ENCODE data around the gene CDKN2A. TPM values are rescaled to one million over a fixed set of nuclear protein-coding genes. Genes with fewer than 3 reads are reported as not detected.

CDKN2A gene
- total RNA-seq, 1 experiment from 2014 or later, result 0.35 TPM

- H3K79me1 ChIP-seq (ENCODE audit: insufficient read depth, low read depth, low read length, poor library complexity, severe bottlenecking), result no peaks in the 10 kb centered on the region
- no peak overlapping the region for H3K27ac ChIP-seq (ENCODE audit: insufficient read length, low read depth, low read length)
- no peak overlapping the region for H2BK20ac ChIP-seq (ENCODE audit: low read depth, low read length, poor library complexity, severe bottlenecking)
- TF ChIP-seq CTCF (conservative IDR thresholded peaks at IDR 0.05), result no peak
- H3K4ac ChIP-seq (ENCODE audit: low read depth, low read length), result no peak overlapping the region
- H3K56ac ChIP-seq (ENCODE audit: insufficient read length, low read depth, low read length), result no peak overlapping the region
- no peak overlapping the region for H2BK12ac ChIP-seq (ENCODE audit: insufficient read length, low read depth, low read length)
- H3K4me1 Mint-ChIP-seq, result peaks cover 35 to 43% of the 10 kb centered on the region in 2 experiments
- H3K27me3 ChIP-seq (ENCODE audit: insufficient read depth, low read length), result peaks cover 80% of the 10 kb centered on the region
- peaks cover 0 to 3% (median 0%) of the 10 kb centered on the region in 3 experiments; a peak in 2 of 7 replicates for H3K36me3 Mint-ChIP-seq (ENCODE audit: insufficient read depth in 1 of 3, low read depth in 3 of 3)
- no peak overlapping the region for H3K18ac ChIP-seq (ENCODE audit: insufficient read length, low read depth, low read length)
- H3K27me3 Mint-ChIP-seq (ENCODE audit: low read depth), result peaks cover 100% of the 10 kb centered on the region
- H2AFZ ChIP-seq (ENCODE audit: low read length), result no peak overlapping the region
- no peak overlapping the region for H2BK5ac ChIP-seq (ENCODE audit: insufficient read length, low read length)
- no peaks in the 10 kb centered on the region for H3K9me3 ChIP-seq (ENCODE audit: control insufficient read depth, low read depth, low read length)
- H2AK5ac ChIP-seq (ENCODE audit: insufficient read length, low read length), result no peak overlapping the region
- H3K4me3 Mint-ChIP-seq, result no peak overlapping the region
- peaks cover 6 to 19% of the 10 kb centered on the region in 2 experiments for H3K9me3 Mint-ChIP-seq
- no peak overlapping the region for H4K91ac ChIP-seq (ENCODE audit: insufficient read length, low read depth, low read length)
- no peak overlapping the region for H3T11ph ChIP-seq (ENCODE audit: low read length)
- no peak overlapping the region for H2BK120ac ChIP-seq (ENCODE audit: low read depth, low read length, poor library complexity, severe bottlenecking)
- no peak overlapping the region for H4K8ac ChIP-seq (replicated peaks; ENCODE audit: insufficient read length, low read depth, low read length)
- no peak overlapping the region for H4K5ac ChIP-seq (ENCODE audit: insufficient read length, low read depth, low read length)
- no peak overlapping the region for H2BK15ac ChIP-seq (ENCODE audit: low read depth, low read length)
- H3K79me2 ChIP-seq (ENCODE audit: insufficient read depth, low read length), result no peaks in the 10 kb centered on the region
- H4K20me1 ChIP-seq (ENCODE audit: control insufficient read depth, insufficient read depth, insufficient read length), result no peaks in the 10 kb centered on the region
- H3K23me2 ChIP-seq (ENCODE audit: insufficient read length, low read depth, low read length, poor library complexity, severe bottlenecking), result peaks cover 6% of the 10 kb centered on the region
- no peak for DNase-seq
- H3K23ac ChIP-seq (ENCODE audit: insufficient read length, low read depth, low read length), result no peak overlapping the region
- no peak overlapping the region for H3K9ac ChIP-seq (ENCODE audit: extremely low read depth, insufficient read length, low read length)
- H3K27ac Mint-ChIP-seq, result no peak overlapping the region
- H3K4me2 ChIP-seq (ENCODE audit: insufficient read depth, insufficient read length, low read length), result no peak overlapping the region
- no peaks in the 10 kb centered on the region for H3K4me1 ChIP-seq (ENCODE audit: insufficient read depth, low read length)
- no peak overlapping the region for H3K14ac ChIP-seq (ENCODE audit: insufficient read depth, low read length)
Measured at GRCh38 chr9:21972361-21972760, 21.8 kb downstream of the CDKN2A start.

Measured in H9 (cell line).